ENCODE results near the gene CD300E. TPM values are rescaled to one million over a fixed set of nuclear protein-coding genes. Genes with fewer than 3 reads are reported as not detected.

CD300E gene
- total and polyA plus RNA-seq, 2 of the 4 experiments (the other 2 are of a cell fraction), result not detected

- no TSS peak for BruUV-seq (replicated peaks)
- no peak overlapping the region for H4K5ac ChIP-seq (ENCODE audit: low read depth, low read length)
- no peaks in the 10 kb centered on the region for H3K4me1 ChIP-seq (ENCODE audit: control insufficient read depth, insufficient read depth, low read length)
- no peaks in the 10 kb centered on the region for H3K79me1 ChIP-seq (ENCODE audit: low read depth in 1 of 2, low read length in 2 of 2)
- no peak overlapping the region for H2BK15ac ChIP-seq (ENCODE audit: low read depth, low read length)
- dilution Hi-C loops (cut with HindIII; ENCODE audit: low sequenced_read_pairs, unreplicated experiment), result no loop called here
- no peak overlapping the region for H4K91ac ChIP-seq (ENCODE audit: insufficient read depth, low read depth, low read length)
- H3K4ac ChIP-seq (ENCODE audit: low read depth, low read length), result no peak overlapping the region
- DNase-seq (no peak), ATAC-seq (ENCODE audit: low read depth) (no peak)
- H3K14ac ChIP-seq (replicated peaks; ENCODE audit: low read depth, low read length), result no peak overlapping the region
- H4K8ac ChIP-seq (ENCODE audit: low read depth in 2 of 2, low read length in 2 of 2), result no peak overlapping the region
- in situ Hi-C loops (cut with MboI; ENCODE audit: low sequenced_read_pairs), result no loop called here
- no peak overlapping the region for H2BK5ac ChIP-seq (ENCODE audit: low read depth, low read length, poor library complexity, severe bottlenecking)
- H3K9me1 ChIP-seq (ENCODE audit: insufficient read depth, low read length), result no peaks in the 10 kb centered on the region
- H3K56ac ChIP-seq (ENCODE audit: extremely low read depth, insufficient read depth, low read length), result no peak overlapping the region
- H2AK5ac ChIP-seq (ENCODE audit: low read depth, low read length), result no peak overlapping the region
- no peaks in the 10 kb centered on the region for H3K9me3 ChIP-seq (ENCODE audit: control insufficient read depth, insufficient read depth, low read length)
- no peak overlapping the region for H3K27ac ChIP-seq (ENCODE audit: insufficient read depth, low read length)
- no peak overlapping the region for H3K18ac ChIP-seq (ENCODE audit: low read depth, low read length)
- H2AFZ ChIP-seq (replicated peaks; ENCODE audit: low read length, poor library complexity), result no peak overlapping the region
- H2AK9ac ChIP-seq (replicated peaks; ENCODE audit: low read depth, low read length, poor library complexity), result no peak overlapping the region
- TF ChIP-seq ELK1 (IDR thresholded peaks at IDR 0.05; ENCODE audit: borderline replicate concordance, low read depth, low read length), result no peak
- no peak for TF ChIP-seq MAZ (IDR thresholded peaks at IDR 0.05; ENCODE audit: borderline replicate concordance, low read depth, low read length)
- no peak for TF ChIP-seq CTCF (conservative IDR thresholded peaks at IDR 0.05; ENCODE audit: low read depth, low read length)
- TF ChIP-seq CEBPB (IDR thresholded peaks at IDR 0.05; ENCODE audit: low read depth, low read length), result no peak
- TF ChIP-seq FOS (IDR thresholded peaks at IDR 0.05; ENCODE audit: low read depth, low read length), result no peak
- no peak for TF ChIP-seq MXI1 (IDR thresholded peaks at IDR 0.05; ENCODE audit: borderline replicate concordance, low read depth, low read length)
- TF ChIP-seq SMC3 (IDR thresholded peaks at IDR 0.05; ENCODE audit: low read depth, low read length), result no peak
- no peak for TF ChIP-seq MAFK (IDR thresholded peaks at IDR 0.05; ENCODE audit: low read depth, low read length)
- TF ChIP-seq RCOR1 (IDR thresholded peaks at IDR 0.05; ENCODE audit: insufficient replicate concordance, low read length), result no peak
- no peak for TF ChIP-seq RFX5 (IDR thresholded peaks at IDR 0.05; ENCODE audit: low read depth, low read length)
- no peak for TF ChIP-seq POLR2A (IDR thresholded peaks at IDR 0.05; ENCODE audit: low read depth, low read length)
- no peak for TF ChIP-seq RAD21 (IDR thresholded peaks at IDR 0.05; ENCODE audit: low read length)
- TF ChIP-seq BHLHE40 (IDR thresholded peaks at IDR 0.05; ENCODE audit: low read depth, low read length), result no peak
- TF ChIP-seq CHD1 (IDR thresholded peaks at IDR 0.05; ENCODE audit: low read depth, low read length), result no peak
- TF ChIP-seq NFE2L2 (IDR thresholded peaks at IDR 0.05; ENCODE audit: low read depth, low read length), result no peak
- TF ChIP-seq USF2 (IDR thresholded peaks at IDR 0.05; ENCODE audit: low read depth, low read length), result no peak
- H2BK120ac ChIP-seq (ENCODE audit: low read depth, low read length), result no peak overlapping the region
- CTCF ChIA-PET, result no interaction called here
- H2BK20ac ChIP-seq (ENCODE audit: low read depth, low read length), result no peak overlapping the region
- WGBS, 2 experiments (ENCODE audit: extremely low coverage in 2 of 2, insufficient read length in 1 of 2), result 70% methylated on average over 2 of the region's 3 CpGs; no CpG with 5 or more reads in 1 of the 2 experiments
- H3K4me3 ChIP-seq (ENCODE audit: insufficient read depth, low read depth, low read length), result no peak overlapping the region
- H3K9ac ChIP-seq (ENCODE audit: low read depth, low read length), result no peak overlapping the region
- intact Hi-C loops (cut with micrococcal nuclease), result no loop called here
- H4K20me1 ChIP-seq (ENCODE audit: insufficient read depth, low read length), result no peaks in the 10 kb centered on the region
- H3K27me3 ChIP-seq (ENCODE audit: control insufficient read depth, insufficient read depth, low read length), result no peaks in the 10 kb centered on the region; the same call in 1 of the 2 replicates
- H3K36me3 ChIP-seq (ENCODE audit: control insufficient read depth, insufficient read depth, low read length), result no peaks in the 10 kb centered on the region
- H3K23ac ChIP-seq (ENCODE audit: low read depth, low read length), result no peak overlapping the region
- no peak overlapping the region for H3K4me2 ChIP-seq (ENCODE audit: low read depth, low read length)
- POLR2A ChIA-PET (ENCODE audit: unreplicated experiment), result no interaction called here
These were observed 28.5 kb upstream of the CD300E start for GRCh38 chr17:74652020-74652419.
